Cardiac muscle cell (in vitro differentiated cells and primary cell): ENCODE results near the gene HOXB7. TPM values are rescaled to one million over a fixed set of nuclear protein-coding genes. Genes with fewer than 3 reads are reported as not detected.

Experiments used
- DNase-seq, 2 donors: peaks; one replicate each; pipeline versions ENCODE4 v3.0.0 to v3.0.0-alpha.2; 2010 to 2017; ENCODE audit warnings: low read depth in 1 of 2, low spot score in 1 of 2
- H3K27ac ChIP-seq: fragments of 200-600 bp; sonication (generic); 2 replicates; pipeline ENCODE4 v1.5.1; 2016
- H3K27me3 ChIP-seq: fragments of 200-600 bp; sonication (generic); 2 replicates; pipeline ENCODE4 v1.6.0; 2016; ENCODE audit warnings: control low read depth
- H3K36me3 ChIP-seq: fragments of 200-600 bp; sonication (generic); 2 replicates; pipeline ENCODE4 v1.5.1; 2016; ENCODE audit warnings: control low read depth
- H3K4me1 ChIP-seq: fragments of 200-600 bp; sonication (generic); 2 replicates; pipeline ENCODE4 v1.8.1; 2017; ENCODE audit warnings: low read depth, mild to moderate bottlenecking, mixed run types
- H3K4me3 ChIP-seq: fragments of 200-600 bp; sonication (generic); 2 replicates; pipeline ENCODE4 v1.5.1; 2016; ENCODE audit warnings: mild to moderate bottlenecking
- H3K9me3 ChIP-seq: fragments of 200-600 bp; sonication (generic); 2 replicates; pipeline ENCODE4 v1.5.1; 2017; ENCODE audit warnings: low read depth, mild to moderate bottlenecking, control low read depth
- CTCF ChIP-seq: IDR thresholded peaks from 2 replicates; pipeline ENCODE4 v1.5.1; 2012; ENCODE audit warnings: low read depth, mild to moderate bottlenecking, low read length
- polyA plus RNA-seq: library from polyadenylated mRNA; unstranded; fragments of >200 nt; fragmentation: Nextera tagmentation; extraction: Ambion mirVana; gene quantifications from 2 replicates; pipeline ENCODE4 v1.2.1, GENCODE V29; 2016
- total RNA-seq: library from RNA; depleted of rRNA; stranded (reverse); fragments of >200 nt; gene quantifications from 2 replicates; pipeline ENCODE4 v1.2.3, GENCODE V29; 2016

The HOXB7 gene
- total and polyA plus RNA-seq, 2 experiments from 2014 or later = not detected

- peaks cover 5% of the 10 kb centered on the region for H3K4me1 ChIP-seq
- H3K4me3 ChIP-seq = no peak overlapping the region
- no peaks in the 10 kb centered on the region for H3K36me3 ChIP-seq
- no peak overlapping the region for H3K27ac ChIP-seq
- no peak for TF ChIP-seq CTCF
- H3K9me3 ChIP-seq = no peaks in the 10 kb centered on the region
- no peak for DNase-seq
- H3K27me3 ChIP-seq = peaks cover 100% of the 10 kb centered on the region
Measured at GRCh38 chr17:48609033-48609432, 1.8 kb downstream of the HOXB7 start.

- H3K4me1 ChIP-seq = peaks cover 4% of the 10 kb centered on the region
- H3K4me3 ChIP-seq = no peak overlapping the region
- H3K9me3 ChIP-seq = no peaks in the 10 kb centered on the region
- no peak overlapping the region for H3K27ac ChIP-seq
- H3K27me3 ChIP-seq = peaks cover 100% of the 10 kb centered on the region
- no peak for DNase-seq
- no peak for TF ChIP-seq CTCF
- no peaks in the 10 kb centered on the region for H3K36me3 ChIP-seq
Measured at GRCh38 chr17:48608494-48608834, 2.4 kb downstream of the HOXB7 start.

GRCh38 chr17:48606892-48607614 is 3.8 kb downstream of the HOXB7 start:
- Histone ChIP-seq H3K36me3 (no peaks in the 10 kb centered on the region), H3K27me3 (peaks cover 100% of the 10 kb centered on the region), H3K4me3 (no peak overlapping the region), H3K27ac (no peak overlapping the region), H3K4me1 (no peaks in the 10 kb centered on the region), H3K9me3 (no peaks in the 10 kb centered on the region)
- DNase-seq = no peak
- no peak for TF ChIP-seq CTCF

GRCh38 chr17:48605991-48606891 is 4.6 kb downstream of the HOXB7 start:
- no peak for DNase-seq
- TF ChIP-seq CTCF = no peak
- Histone ChIP-seq H3K36me3 (no peaks in the 10 kb centered on the region), H3K27ac (no peak overlapping the region), H3K9me3 (no peaks in the 10 kb centered on the region), H3K4me1 (no peaks in the 10 kb centered on the region), H3K27me3 (peaks cover 100% of the 10 kb centered on the region), H3K4me3 (no peak overlapping the region)

GRCh38 chr17:48605409-48605919 is 5.4 kb downstream of the HOXB7 start:
- Histone ChIP-seq H3K4me3 (no peak overlapping the region), H3K27ac (no peak overlapping the region), H3K27me3 (peaks cover 100% of the 10 kb centered on the region), H3K4me1 (no peaks in the 10 kb centered on the region), H3K9me3 (no peaks in the 10 kb centered on the region), H3K36me3 (no peaks in the 10 kb centered on the region)
- no peak for DNase-seq
- no peak for TF ChIP-seq CTCF
